Stimulated activated CD4-positive, alpha-beta T cell treated with anti-CD3 and anti-CD28 coated beads, Interleukin-4, amount 100 ng/mL, for 1 hour (primary cell): ENCODE data around the gene UBR3.

Experiments
- DNase-seq: peaks from one replicate; pipeline ENCODE4 v3.0.0-alpha.2; 2020

UBR3 gene

GRCh38 chr2:170009209-170009608 lies 182.0 kb downstream of the UBR3 start:
- DNase-seq = no peak

- no peak for DNase-seq
Observed at GRCh38 chr2:170012773-170013172, 185.5 kb downstream of the UBR3 start.

GRCh38 chr2:170013802-170014551 lies 186.7 kb downstream of the UBR3 start:
- DNase-seq = no peak

GRCh38 chr2:170014769-170015168 lies 187.5 kb downstream of the UBR3 start:
- DNase-seq = no peak

GRCh38 chr2:170017860-170018532 lies 190.7 kb downstream of the UBR3 start:
- DNase-seq = no peak

GRCh38 chr2:170019060-170019805 lies 192.0 kb downstream of the UBR3 start:
- no peak for DNase-seq

- no peak for DNase-seq
Observed at GRCh38 chr2:170020777-170021176, 193.5 kb downstream of the UBR3 start.

GRCh38 chr2:170022692-170023091 lies 195.4 kb downstream of the UBR3 start:
- no peak for DNase-seq

- no peak for DNase-seq
Observed at GRCh38 chr2:170024721-170025120, 197.5 kb downstream of the UBR3 start.

GRCh38 chr2:170025223-170025622 lies 198.0 kb downstream of the UBR3 start:
- DNase-seq = no peak

GRCh38 chr2:170026361-170026760 lies 199.1 kb downstream of the UBR3 start:
- no peak for DNase-seq

GRCh38 chr2:170029551-170029950 lies 202.3 kb downstream of the UBR3 start:
- no peak for DNase-seq

GRCh38 chr2:170030040-170030439 lies 202.8 kb downstream of the UBR3 start:
- no peak for DNase-seq

GRCh38 chr2:170031288-170031687 lies 204.0 kb downstream of the UBR3 start:
- DNase-seq = no peak

GRCh38 chr2:170034596-170034995 lies 207.3 kb downstream of the UBR3 start:
- DNase-seq = no peak

- DNase-seq = no peak
Observed at GRCh38 chr2:170038734-170039133, 211.5 kb downstream of the UBR3 start.

GRCh38 chr2:170039401-170040172 lies 212.3 kb downstream of the UBR3 start:
- no peak for DNase-seq

- no peak for DNase-seq
Observed at GRCh38 chr2:170044751-170045478, 217.7 kb downstream of the UBR3 start.

- no peak for DNase-seq
Observed at GRCh38 chr2:170047331-170048065, 220.2 kb downstream of the UBR3 start.

GRCh38 chr2:170052151-170052550 lies 224.9 kb downstream of the UBR3 start:
- DNase-seq = no peak

GRCh38 chr2:170054997-170055396 lies 227.7 kb downstream of the UBR3 start:
- no peak for DNase-seq

GRCh38 chr2:170056900-170057299 lies 229.6 kb downstream of the UBR3 start:
- no peak for DNase-seq
